AG04449 (cell line): ENCODE results near the gene MAP2K4.

Experiments used
- CTCF ChIA-PET: fragments of 350-600 bp; formaldehyde crosslinking; extraction: SDS; loops from one replicate; lab custom pipeline; 2021; ENCODE audit warnings: antibody characterized with exemption; lab: Yijun Ruan, JAX
- POLR2A ChIA-PET: fragments of 400-600, 350-600 bp; formaldehyde crosslinking; extraction: SDS; loops from one replicate; lab custom pipeline; 2020; ENCODE audit warnings: antibody characterized with exemption, inconsistent platforms; lab: Yijun Ruan, JAX
- DNase-seq: peaks from one replicate; pipeline ENCODE4 v3.0.0-alpha.2; 2010; ENCODE audit warnings: low read depth, low spot score
- H3K4me3 ChIP-seq: 2 replicates; pipeline ENCODE4 v1.5.1; 2011; ENCODE audit warnings: low read depth, mild to moderate bottlenecking, control low read depth, low read length
- CTCF ChIP-seq: IDR thresholded peaks from one replicate; pipeline ENCODE4 v1.5.1; 2011; ENCODE audit warnings: mild to moderate bottlenecking, moderate library complexity, low read length, control low read depth, inconsistent platforms; ENCODE audit not compliant: insufficient read depth; ENCODE audit errors: missing control alignments

MAP2K4 gene

GRCh38 chr17:12053552-12053951 is 32.9 kb downstream of the MAP2K4 start:
- ChIA-PET POLR2A (no interaction called here), CTCF (interaction anchor here (1.2 kb wide), 1 partner anchor 14 kb away, joined by 3 read pairs; no protein-coding TSS in a partner anchor)
- no peak overlapping the region for H3K4me3 ChIP-seq
- DNase-seq = no peak
- no peak for TF ChIP-seq CTCF

- TF ChIP-seq CTCF = no peak
- no peak overlapping the region for H3K4me3 ChIP-seq
- no peak for DNase-seq
- ChIA-PET POLR2A (no interaction called here), CTCF (interaction anchor here (1.4 kb wide), 1 partner anchor 9 kb away, joined by 4 read pairs; no protein-coding TSS in a partner anchor)
These were observed 35.2 kb downstream of the MAP2K4 start for GRCh38 chr17:12055889-12056288.

GRCh38 chr17:12057520-12057919 is 36.8 kb downstream of the MAP2K4 start:
- no peak for TF ChIP-seq CTCF
- H3K4me3 ChIP-seq = no peak overlapping the region
- POLR2A ChIA-PET = no interaction called here
- no peak for DNase-seq
- CTCF ChIA-PET = no interaction called here

GRCh38 chr17:12058535-12058934 is 37.9 kb downstream of the MAP2K4 start:
- ChIA-PET POLR2A (no interaction called here), CTCF (interaction anchor here (0.9 kb wide), 1 partner anchor 34 kb away, joined by 3 read pairs; no protein-coding TSS in a partner anchor)
- DNase-seq = no peak
- TF ChIP-seq CTCF = no peak
- no peak overlapping the region for H3K4me3 ChIP-seq

GRCh38 chr17:12062249-12062648 is 41.6 kb downstream of the MAP2K4 start:
- ChIA-PET POLR2A (no interaction called here), CTCF (interaction anchor here (0.9 kb wide), 1 partner anchor 14 kb away, joined by 3 read pairs; no protein-coding TSS in a partner anchor)
- no peak overlapping the region for H3K4me3 ChIP-seq
- no peak for TF ChIP-seq CTCF
- no peak for DNase-seq

GRCh38 chr17:12064395-12064794 is 43.7 kb downstream of the MAP2K4 start:
- POLR2A ChIA-PET = no interaction called here
- TF ChIP-seq CTCF = no peak
- CTCF ChIA-PET = no interaction called here
- DNase-seq = no peak
- H3K4me3 ChIP-seq = no peak overlapping the region
